Measurements from ENCODE around the gene FLII.
"Not testable (repeated sequence)": the region's sequence is repeated elsewhere in the genome, so short reads cannot be mapped to it uniquely, and the experiment has no call there.

FLII gene

DNA sequence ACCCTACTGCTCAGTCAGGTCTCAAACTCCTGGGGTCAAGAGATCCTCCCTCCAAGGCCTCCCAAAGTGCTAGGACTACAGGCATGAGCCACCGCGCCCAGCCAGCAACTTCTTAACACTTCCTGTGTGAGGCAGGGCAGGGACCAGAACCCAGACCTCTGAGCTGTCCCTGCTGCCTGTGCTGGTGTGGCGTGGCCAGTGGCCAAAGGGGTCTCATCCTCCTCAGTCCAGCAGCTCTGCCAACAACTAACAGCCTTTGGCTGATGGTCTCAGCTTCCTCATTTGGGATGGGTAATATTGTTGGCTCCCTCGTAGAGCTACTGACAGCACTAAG lies 34.5 kb downstream of the FLII start:
- DNase-seq (ENCODE audit: low read depth, low spot score), result no peak

DNA sequence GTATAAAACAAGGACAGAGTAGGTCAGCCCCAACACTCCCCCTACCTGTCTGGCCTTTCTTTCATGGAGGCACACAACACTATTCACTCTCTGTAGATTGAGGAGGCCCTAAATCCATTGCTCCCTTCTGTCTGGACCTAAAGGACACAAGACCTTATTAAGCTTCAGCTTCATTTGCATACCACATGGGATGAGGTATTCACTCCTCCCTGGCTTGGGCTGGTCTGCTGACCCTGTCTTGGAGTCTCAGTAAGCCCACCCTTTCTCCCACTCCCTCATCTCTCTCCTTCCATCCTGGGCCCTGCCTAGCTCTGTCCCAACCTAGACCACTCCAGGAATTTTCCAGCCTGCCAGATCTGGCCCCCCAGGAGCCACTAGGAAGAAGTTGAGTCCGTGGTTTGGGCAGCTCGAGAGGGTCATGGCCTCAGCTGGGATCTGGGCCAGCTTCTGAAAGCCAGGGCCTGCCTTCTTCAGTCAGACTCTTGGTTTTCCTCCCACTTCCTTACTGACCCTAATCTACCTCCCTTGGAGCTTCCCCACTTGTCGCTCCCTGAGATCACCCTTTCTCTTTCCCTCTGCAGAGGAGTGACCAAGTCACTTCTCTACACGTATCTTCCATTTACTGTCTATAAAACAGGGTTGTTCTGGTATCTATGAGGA lies 39.7 kb downstream of the FLII start:
- DNase-seq (ENCODE audit: low read depth, low spot score), result no peak

DNA sequence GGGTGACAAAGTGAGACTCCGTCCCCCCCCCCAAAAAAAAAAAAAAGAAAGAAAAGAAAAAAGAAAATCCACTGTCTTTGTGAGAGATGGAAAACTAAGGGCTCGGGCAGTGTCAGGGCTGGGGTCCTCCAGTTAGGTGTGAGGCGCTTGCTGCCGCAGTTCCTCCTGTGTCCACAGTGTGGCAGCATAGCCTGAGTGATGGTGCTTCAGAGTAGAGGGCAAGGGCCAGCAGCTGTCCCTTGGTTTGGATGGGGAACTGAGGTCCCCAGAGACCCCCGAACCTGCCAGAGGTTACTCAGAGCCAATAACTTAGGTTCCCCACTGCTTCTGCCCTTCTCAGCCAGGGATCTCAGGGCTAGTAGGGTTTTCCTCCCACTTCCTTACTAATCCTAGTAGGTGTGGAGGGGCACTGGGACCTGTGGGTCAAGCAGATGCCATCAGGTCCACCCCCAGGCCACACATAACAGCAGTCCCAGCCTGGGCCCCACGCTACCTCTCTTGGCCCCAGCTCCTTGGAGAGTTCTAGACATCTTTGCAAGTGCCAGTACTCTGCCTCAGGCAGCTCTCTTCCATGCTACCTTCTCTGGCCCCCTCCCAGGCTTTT lies 41.0 kb downstream of the FLII start:
- peak; percentile 35 for DNase-seq (ENCODE audit: low read depth, low spot score)

DNA sequence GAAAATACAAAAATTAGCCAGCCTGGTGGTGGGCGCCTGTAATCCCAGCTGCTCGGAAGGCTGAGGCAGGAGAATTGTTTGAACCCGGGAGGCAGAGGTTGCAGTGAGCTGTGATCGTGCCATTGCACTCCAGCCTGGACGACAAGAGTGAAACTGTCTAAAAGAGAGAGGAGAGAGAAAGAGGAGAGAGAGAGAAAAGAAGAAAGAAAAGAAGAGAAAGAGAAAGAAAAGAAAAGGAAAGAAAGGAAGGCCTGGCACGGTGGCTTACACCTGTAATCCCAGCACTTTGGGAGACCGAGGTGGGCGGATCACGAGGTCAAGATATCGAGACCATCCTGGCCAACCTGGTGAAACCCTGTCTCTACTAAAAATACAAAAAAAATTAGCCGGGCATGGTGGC lies 41.6 kb downstream of the FLII start:
- DNase-seq (ENCODE audit: low read depth, low spot score), result not testable (repeated sequence)

DNA sequence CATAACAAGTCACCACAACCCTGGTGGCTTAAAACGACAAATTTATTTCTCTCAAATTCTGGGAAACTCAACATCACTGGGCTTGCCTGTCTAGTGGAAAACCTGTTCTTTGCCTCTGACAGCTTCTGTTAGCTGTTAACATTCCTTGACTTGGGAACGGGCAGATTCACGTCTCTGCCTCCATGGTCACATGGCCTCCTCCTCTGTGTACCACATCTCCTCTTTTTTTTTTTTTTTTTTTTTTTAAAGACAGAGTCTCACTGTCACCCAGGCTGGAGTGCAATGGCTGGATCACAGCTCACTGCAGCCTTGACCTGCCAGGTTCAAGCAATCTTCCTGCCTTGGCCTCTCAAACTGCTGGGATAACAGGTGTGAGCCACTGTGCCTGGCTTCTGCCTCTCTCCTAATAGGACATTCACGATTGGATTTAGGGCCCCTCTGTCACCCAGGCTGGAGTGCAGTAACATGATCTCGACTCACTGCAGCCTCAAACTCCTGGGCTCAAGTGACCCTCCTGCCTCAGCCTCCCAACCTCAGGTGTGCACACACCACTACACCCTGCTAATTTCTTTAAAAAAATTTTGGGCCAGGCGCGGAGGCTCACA lies 44.8 kb downstream of the FLII start:
- DNase-seq (ENCODE audit: low read depth, low spot score), result no peak

DNA sequence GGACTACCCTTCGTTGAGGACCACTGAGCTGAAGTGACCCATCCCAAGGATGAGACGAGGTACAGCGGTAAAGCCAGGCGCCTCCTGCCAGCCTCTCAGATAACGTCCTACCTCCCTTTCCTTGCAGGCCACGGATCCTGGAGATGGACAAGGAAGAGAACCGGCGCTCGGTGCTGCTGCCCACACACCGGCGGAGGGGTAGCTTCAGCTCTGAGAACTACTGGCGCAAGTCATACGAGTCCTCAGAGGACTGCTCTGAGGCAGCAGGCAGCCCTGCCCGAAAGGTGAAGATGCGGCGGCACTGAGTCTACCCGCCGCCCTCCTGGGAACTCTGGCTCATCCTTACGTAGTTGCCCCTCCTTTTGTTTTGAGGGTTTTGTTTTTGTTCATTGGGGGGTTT lies 50.4 kb downstream of the FLII start:
- no peak for DNase-seq (ENCODE audit: low read depth, low spot score)

DNA sequence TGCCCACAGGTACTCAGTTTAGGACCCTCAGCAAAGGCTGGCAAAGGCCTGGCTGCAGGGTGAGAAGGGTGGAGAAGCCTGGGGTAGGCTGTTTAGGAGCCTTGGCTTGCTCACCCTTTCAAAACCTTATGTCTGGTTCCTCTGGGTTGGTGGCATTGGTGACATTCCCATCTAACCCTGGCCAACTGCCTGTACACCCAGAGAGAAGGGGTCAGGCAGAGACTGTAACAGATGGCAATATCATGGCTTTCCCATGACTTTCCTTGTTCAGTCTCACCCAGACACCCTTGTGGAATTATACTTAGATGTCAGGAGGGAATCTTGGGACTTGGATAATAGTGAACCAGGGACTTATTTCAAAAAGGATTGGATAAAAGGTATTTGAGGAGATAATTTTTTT lies 51.6 kb downstream of the FLII start:
- DNase-seq (ENCODE audit: low read depth, low spot score), result no peak

DNA sequence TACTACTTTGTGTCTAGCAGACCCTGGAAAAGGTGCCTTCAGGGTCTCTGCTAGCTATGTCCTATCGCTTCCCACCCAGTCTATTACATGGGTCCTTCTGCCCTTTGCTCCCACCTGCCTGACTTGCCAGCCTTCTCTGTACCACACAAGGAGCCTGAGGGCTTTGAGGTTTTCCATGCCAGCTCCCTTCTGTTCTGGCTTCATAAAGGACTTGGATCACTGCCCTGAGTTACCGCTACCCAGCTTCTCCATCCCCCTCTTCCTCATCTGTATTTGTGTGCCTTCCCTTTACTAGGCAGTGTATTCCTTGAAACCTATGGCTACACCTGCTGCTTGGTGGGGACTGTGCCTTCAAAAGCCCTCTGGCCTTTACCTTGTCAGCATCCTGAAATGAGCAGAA lies 52.7 kb downstream of the FLII start:
- no peak for DNase-seq (ENCODE audit: low read depth, low spot score)

DNA sequence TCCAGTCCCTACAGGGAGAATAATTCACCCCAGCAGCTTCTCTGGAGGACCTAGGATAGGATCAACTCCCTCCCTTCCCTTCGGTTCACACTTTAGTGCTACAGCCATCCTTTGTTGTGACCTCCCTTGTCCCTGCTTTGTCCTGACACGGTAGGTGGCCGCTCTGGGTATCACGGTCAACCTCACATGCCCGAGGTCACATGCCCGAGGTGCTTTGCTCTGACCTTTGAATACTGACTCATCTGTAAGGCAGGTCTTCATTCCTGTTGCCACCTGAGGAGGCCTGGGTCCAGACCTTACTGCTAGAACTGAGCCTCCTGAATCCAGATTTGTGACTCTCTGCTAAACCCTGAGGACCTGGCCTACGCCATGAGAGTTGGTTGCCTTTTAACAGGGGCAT lies 55.2 kb downstream of the FLII start:
- no peak for DNase-seq (ENCODE audit: low read depth, low spot score)

DNA sequence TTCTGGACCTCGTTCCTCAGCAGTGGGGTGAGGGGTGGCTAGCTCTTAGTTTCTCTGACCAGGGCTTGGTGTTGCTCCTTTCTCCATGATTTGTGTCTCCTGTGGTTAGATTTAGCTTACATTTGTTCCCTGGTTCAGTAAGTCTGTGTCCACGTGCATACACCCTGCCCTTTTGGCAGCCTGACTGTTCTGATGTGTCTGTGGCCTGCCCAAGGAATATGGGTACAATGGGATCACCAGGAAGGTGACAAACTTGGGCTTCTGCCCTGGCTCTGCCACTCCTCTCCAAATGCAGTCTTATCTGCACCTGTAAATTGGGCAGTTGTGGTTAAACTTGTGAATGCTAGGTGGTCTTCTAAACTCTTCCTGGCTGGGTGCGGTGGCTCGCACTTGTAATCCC lies 57.4 kb downstream of the FLII start:
- DNase-seq (ENCODE audit: low read depth, low spot score), result no peak

DNA sequence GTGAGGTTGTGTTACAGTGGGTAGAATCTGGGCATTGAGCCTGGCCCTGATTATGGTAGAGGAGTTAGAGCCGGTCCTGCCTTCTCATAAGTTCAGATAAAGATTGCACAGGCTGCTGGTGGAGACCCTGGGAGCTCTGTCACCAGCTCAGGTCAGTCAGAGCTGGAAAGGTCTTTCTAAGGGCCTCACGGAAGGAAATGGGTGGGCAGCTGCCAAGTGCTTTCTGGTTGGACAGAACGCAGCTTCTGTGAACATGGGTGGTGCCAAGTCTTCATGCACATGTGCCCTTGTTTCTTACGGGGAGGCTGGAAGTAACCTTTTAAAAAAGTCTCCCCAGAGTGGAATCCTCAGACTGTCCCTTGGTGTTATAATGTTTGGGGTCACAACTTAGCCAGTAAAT lies 60.0 kb downstream of the FLII start:
- DNase-seq (ENCODE audit: low read depth, low spot score), result no peak

DNA sequence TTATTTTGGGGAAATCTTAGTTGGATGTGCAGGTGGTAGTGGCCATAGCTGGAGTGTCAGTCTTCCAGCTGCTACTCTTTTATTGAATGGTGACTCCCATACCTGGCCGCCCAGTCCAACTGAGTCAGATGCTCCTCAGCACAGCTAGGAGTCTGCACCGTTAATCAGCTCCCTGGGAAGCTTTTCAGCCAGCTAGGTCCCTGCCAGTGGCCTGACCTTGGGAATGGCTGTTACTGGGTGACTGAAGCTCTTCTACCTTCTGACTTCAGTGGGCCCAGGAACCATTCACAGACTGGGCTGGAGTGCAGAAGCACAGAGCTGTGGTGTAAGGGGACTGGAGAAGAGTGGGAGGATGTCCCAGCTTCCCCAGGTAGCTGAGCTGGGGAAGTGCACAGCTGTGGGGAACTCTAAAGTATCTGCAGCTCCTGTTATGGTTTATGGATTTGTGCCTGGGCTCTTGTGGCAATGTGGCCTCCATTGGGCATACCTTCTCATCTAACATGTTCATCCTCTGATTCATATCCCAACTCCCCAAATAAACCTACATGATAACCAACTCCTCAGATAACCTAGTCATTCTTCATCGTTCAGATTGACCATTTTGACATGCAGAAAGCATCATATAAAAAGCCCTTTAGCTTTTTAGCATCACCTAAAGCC lies 60.9 kb downstream of the FLII start:
- DNase-seq (ENCODE audit: low read depth, low spot score), result no peak

DNA sequence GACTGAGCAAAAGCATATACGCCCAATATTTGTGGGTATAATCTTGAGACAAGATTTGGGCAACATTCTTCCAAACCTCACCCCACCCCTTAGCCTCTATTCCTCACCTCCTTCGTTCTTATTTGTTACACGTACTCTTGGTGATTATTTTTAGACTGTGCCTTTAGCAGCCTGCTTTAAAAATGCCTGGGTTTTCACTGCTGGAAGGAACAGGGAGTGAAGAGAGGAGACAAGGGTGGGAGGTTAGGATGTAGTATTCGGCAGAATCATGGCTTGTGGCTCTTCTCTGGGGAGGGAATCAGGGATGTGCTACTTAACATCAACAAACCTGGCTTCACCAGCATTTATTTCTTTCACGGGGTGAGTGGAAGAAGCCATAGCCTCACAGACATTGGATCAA lies 63.3 kb downstream of the FLII start:
- DNase-seq (ENCODE audit: low read depth, low spot score), result no peak

Measured in iPS DF 19.7 (cell line).